Measurements from ENCODE around the gene RYR1.

GRCh38 chr19:38522915-38523314, 89.4 kb downstream of the RYR1 start:
- TF ChIP-seq ZNF335 (tag by site-specific recombination; conservative IDR thresholded peaks at IDR 0.05) (no peak), ZBTB10 (tag by site-specific recombination; IDR thresholded peaks at IDR 0.05) (no peak), ZNF354C (tag by site-specific recombination; IDR thresholded peaks at IDR 0.05; ENCODE audit: borderline replicate concordance, low read depth) (no peak), ZNF416 (tag by site-specific recombination; IDR thresholded peaks at IDR 0.05) (no peak), KLF10 (tag by site-specific recombination; IDR thresholded peaks at IDR 0.05) (no peak), INSM2 (tag by site-specific recombination; IDR thresholded peaks at IDR 0.05) (no peak), ZNF571 (tag by site-specific recombination; IDR thresholded peaks at IDR 0.05) (no peak), ZBTB17 (tag by site-specific recombination; IDR thresholded peaks at IDR 0.05) (no peak), ZNF521 (tag by site-specific recombination; IDR thresholded peaks at IDR 0.05) (no peak), HOXA7 (CRISPR knock-in tag; IDR thresholded peaks at IDR 0.05; ENCODE audit: borderline replicate concordance) (no peak), ZNF280C (tag by site-specific recombination; IDR thresholded peaks at IDR 0.05) (no peak)
- TF ChIP-seq, protein P1, sequence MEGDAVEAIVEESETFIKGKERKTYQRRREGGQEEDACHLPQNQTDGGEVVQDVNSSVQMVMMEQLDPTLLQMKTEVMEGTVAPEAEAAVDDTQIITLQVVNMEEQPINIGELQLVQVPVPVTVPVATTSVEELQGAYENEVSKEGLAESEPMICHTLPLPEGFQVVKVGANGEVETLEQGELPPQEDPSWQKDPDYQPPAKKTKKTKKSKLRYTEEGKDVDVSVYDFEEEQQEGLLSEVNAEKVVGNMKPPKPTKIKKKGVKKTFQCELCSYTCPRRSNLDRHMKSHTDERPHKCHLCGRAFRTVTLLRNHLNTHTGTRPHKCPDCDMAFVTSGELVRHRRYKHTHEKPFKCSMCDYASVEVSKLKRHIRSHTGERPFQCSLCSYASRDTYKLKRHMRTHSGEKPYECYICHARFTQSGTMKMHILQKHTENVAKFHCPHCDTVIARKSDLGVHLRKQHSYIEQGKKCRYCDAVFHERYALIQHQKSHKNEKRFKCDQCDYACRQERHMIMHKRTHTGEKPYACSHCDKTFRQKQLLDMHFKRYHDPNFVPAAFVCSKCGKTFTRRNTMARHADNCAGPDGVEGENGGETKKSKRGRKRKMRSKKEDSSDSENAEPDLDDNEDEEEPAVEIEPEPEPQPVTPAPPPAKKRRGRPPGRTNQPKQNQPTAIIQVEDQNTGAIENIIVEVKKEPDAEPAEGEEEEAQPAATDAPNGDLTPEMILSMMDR (tag by site-specific recombination; IDR thresholded peaks at IDR 0.05), result no peak
- TF ChIP-seq, protein P2, sequence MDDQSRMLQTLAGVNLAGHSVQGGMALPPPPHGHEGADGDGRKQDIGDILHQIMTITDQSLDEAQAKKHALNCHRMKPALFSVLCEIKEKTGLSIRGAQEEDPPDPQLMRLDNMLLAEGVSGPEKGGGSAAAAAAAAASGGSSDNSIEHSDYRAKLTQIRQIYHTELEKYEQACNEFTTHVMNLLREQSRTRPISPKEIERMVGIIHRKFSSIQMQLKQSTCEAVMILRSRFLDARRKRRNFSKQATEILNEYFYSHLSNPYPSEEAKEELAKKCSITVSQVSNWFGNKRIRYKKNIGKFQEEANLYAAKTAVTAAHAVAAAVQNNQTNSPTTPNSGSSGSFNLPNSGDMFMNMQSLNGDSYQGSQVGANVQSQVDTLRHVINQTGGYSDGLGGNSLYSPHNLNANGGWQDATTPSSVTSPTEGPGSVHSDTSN (CRISPR knock-in tag; IDR thresholded peaks at IDR 0.05), result no peak

All from HEK293 (cell line).